GM13977 (cell line): ENCODE data around the gene KANK3.

ENCODE experiments used
- DNase-seq: peaks from one replicate; pipeline ENCODE4 v3.0.0; 2012; ENCODE audit warnings: low spot score
- CTCF ChIP-seq: IDR thresholded peaks from 2 replicates; pipeline ENCODE4 v1.5.1; 2012; ENCODE audit warnings: mild to moderate bottlenecking, control low read depth; ENCODE audit not compliant: insufficient read depth; ENCODE audit errors: extremely low read depth, missing control alignments
- in situ Hi-C: fragments of 300-500 bp; cut with MboI; formaldehyde crosslinking; loops from one replicate; pipeline ENCODE4 v1.12.0; 2022; ENCODE audit warnings: low sequenced_read_pairs, low pct_unique_long_range_greater_than_20kb, mixed read lengths, inconsistent platforms; ENCODE audit not compliant: unreplicated experiment

KANK3 gene

GRCh38 chr19:8373867-8374813, 31.1 kb upstream of the KANK3 start:
- in situ Hi-C loops: no loop called here
- no peak for TF ChIP-seq CTCF
- no peak for DNase-seq

GRCh38 chr19:8371011-8371804, 28.1 kb upstream of the KANK3 start:
- DNase-seq: no peak
- no peak for TF ChIP-seq CTCF
- in situ Hi-C loops: no loop called here

- in situ Hi-C loops: no loop called here
- TF ChIP-seq CTCF: no peak
- DNase-seq: no peak
Observed at GRCh38 chr19:8370176-8371010, 27.3 kb upstream of the KANK3 start.

GRCh38 chr19:8367327-8368001, 24.4 kb upstream of the KANK3 start:
- in situ Hi-C loops: no loop called here
- no peak for TF ChIP-seq CTCF
- DNase-seq: no peak

- DNase-seq: no peak
- in situ Hi-C loops: no loop called here
- no peak for TF ChIP-seq CTCF
Observed at GRCh38 chr19:8366961-8367326, 23.9 kb upstream of the KANK3 start.
